ENCODE measurements around the gene RPTN. TPM values are rescaled to one million over a fixed set of nuclear protein-coding genes. Genes with fewer than 3 reads are reported as not detected.

RPTN gene
- total RNA-seq, 1 donor from 2014 or later: not detected

- H3K27ac Mint-ChIP-seq: no peak overlapping the region
- H3K36me3 Mint-ChIP-seq (ENCODE audit: insufficient read depth): no peaks in the 10 kb centered on the region
- TF ChIP-seq CTCF (IDR thresholded peaks at IDR 0.05; ENCODE audit: unreplicated experiment): peak; percentile 68
- no peak overlapping the region for H3K4me3 Mint-ChIP-seq (ENCODE audit: low read depth)
- DNase-seq (ENCODE audit: low spot score, unreplicated experiment): no peak
- peaks cover 3% of the 10 kb centered on the region for H3K9me3 Mint-ChIP-seq (ENCODE audit: low read depth)
- H3K27me3 Mint-ChIP-seq: peaks cover 17% of the 10 kb centered on the region
- no peaks in the 10 kb centered on the region for H3K4me1 Mint-ChIP-seq (ENCODE audit: low read depth)
Measured at GRCh38 chr1:152185544-152186391, 26.7 kb upstream of the RPTN start.

- Mint-ChIP-seq H3K27ac (no peak overlapping the region), H3K27me3 (peaks cover 22% of the 10 kb centered on the region), H3K4me3 (ENCODE audit: low read depth) (no peak overlapping the region), H3K36me3 (ENCODE audit: insufficient read depth) (no peaks in the 10 kb centered on the region), H3K9me3 (ENCODE audit: low read depth) (peaks cover 4% of the 10 kb centered on the region), H3K4me1 (ENCODE audit: low read depth) (no peaks in the 10 kb centered on the region)
- DNase-seq (ENCODE audit: low spot score, unreplicated experiment): no peak
- no peak for TF ChIP-seq CTCF (IDR thresholded peaks at IDR 0.05; ENCODE audit: unreplicated experiment)
Measured at GRCh38 chr1:152182944-152183361, 23.9 kb upstream of the RPTN start.

- Mint-ChIP-seq H3K4me1 (ENCODE audit: low read depth) (no peaks in the 10 kb centered on the region), H3K9me3 (ENCODE audit: low read depth) (peaks cover 4% of the 10 kb centered on the region), H3K4me3 (ENCODE audit: low read depth) (no peak overlapping the region), H3K27me3 (peaks cover 22% of the 10 kb centered on the region), H3K27ac (no peak overlapping the region), H3K36me3 (ENCODE audit: insufficient read depth) (no peaks in the 10 kb centered on the region)
- DNase-seq (ENCODE audit: low spot score, unreplicated experiment): no peak
- TF ChIP-seq CTCF (IDR thresholded peaks at IDR 0.05; ENCODE audit: unreplicated experiment): peak; percentile 30
Measured at GRCh38 chr1:152182431-152182830, 23.4 kb upstream of the RPTN start.

GRCh38 chr1:152179566-152179965 is 20.5 kb upstream of the RPTN start:
- DNase-seq (ENCODE audit: low spot score, unreplicated experiment): no peak
- Mint-ChIP-seq H3K27me3 (peaks cover 12% of the 10 kb centered on the region), H3K4me1 (ENCODE audit: low read depth) (no peaks in the 10 kb centered on the region), H3K4me3 (ENCODE audit: low read depth) (no peak overlapping the region), H3K36me3 (ENCODE audit: insufficient read depth) (no peaks in the 10 kb centered on the region), H3K27ac (no peak overlapping the region), H3K9me3 (ENCODE audit: low read depth) (peaks cover 10% of the 10 kb centered on the region)
- TF ChIP-seq CTCF (IDR thresholded peaks at IDR 0.05; ENCODE audit: unreplicated experiment): no peak

- H3K27ac Mint-ChIP-seq: no peak overlapping the region
- H3K4me1 Mint-ChIP-seq (ENCODE audit: low read depth): no peaks in the 10 kb centered on the region
- no peak overlapping the region for H3K4me3 Mint-ChIP-seq (ENCODE audit: low read depth)
- H3K27me3 Mint-ChIP-seq: no peaks in the 10 kb centered on the region
- no peak for DNase-seq (ENCODE audit: low spot score, unreplicated experiment)
- no peak for TF ChIP-seq CTCF (IDR thresholded peaks at IDR 0.05; ENCODE audit: unreplicated experiment)
- H3K9me3 Mint-ChIP-seq (ENCODE audit: low read depth): peaks cover 18% of the 10 kb centered on the region
- H3K36me3 Mint-ChIP-seq (ENCODE audit: insufficient read depth): no peaks in the 10 kb centered on the region
Measured at GRCh38 chr1:152170287-152170905, 11.4 kb upstream of the RPTN start.

Data from progenitor cell of endocrine pancreas (in vitro differentiated cells).